Spleen (tissue), 11 donors: ENCODE data around the gene VAV2. TPM values are rescaled to one million over a fixed set of nuclear protein-coding genes. Genes with fewer than 3 reads are reported as not detected.
A peak's percentile ranks its signal among the peaks of the same experiment; 100 is the strongest.

Source experiments
- DNase-seq: peaks from one replicate; pipeline ENCODE4 v3.0.0-alpha.2; 2020
- H3K27ac ChIP-seq, 8 donors: fragments of 200-600 bp; sonication (generic) in 7 of 8; 1 replicate in 4 of 8; 2 replicates in 4 of 8; pipeline versions ENCODE4 v1.5.0 to v1.8.0; 2016 to 2021; ENCODE audit warnings: inconsistent platforms in 4 of 8, mild to moderate bottlenecking in 4 of 8, moderate library complexity in 1 of 8
- H3K27me3 ChIP-seq, 7 donors: fragments of 200-600 bp; sonication (generic) in 6 of 7; replicated peaks in 1 of 7; 1 replicate in 4 of 7; 2 replicates in 3 of 7; pipeline versions ENCODE4 v1.5.0 to v1.8.0; 2016 to 2021; ENCODE audit warnings: inconsistent platforms in 3 of 7, mild to moderate bottlenecking in 1 of 7
- H3K36me3 ChIP-seq, 6 donors: fragments of 200-600 bp; sonication (generic) in 5 of 6; 1 replicate in 4 of 6; 2 replicates in 2 of 6; pipeline versions ENCODE4 v1.5.0 to v1.8.0; 2016 to 2021; ENCODE audit warnings: inconsistent platforms in 2 of 6
- H3K4me1 ChIP-seq, 6 donors: fragments of 200-600 bp; sonication (generic) in 5 of 6; 1 replicate in 3 of 6; 2 replicates in 3 of 6; pipeline versions ENCODE4 v1.5.0 to v1.8.0; 2016 to 2021; ENCODE audit warnings: inconsistent platforms in 3 of 6
- H3K4me3 ChIP-seq, 8 donors: fragments of 200-600 bp; sonication (generic) in 7 of 8; 1 replicate in 4 of 8; 2 replicates in 4 of 8; pipeline versions ENCODE4 v1.5.0 to v1.8.0; 2016 to 2021; ENCODE audit warnings: inconsistent platforms in 4 of 8, mild to moderate bottlenecking in 4 of 8, moderate library complexity in 2 of 8
- H3K9me3 ChIP-seq, 8 donors: fragments of 200-600 bp; sonication (generic) in 7 of 8; 1 replicate in 4 of 8; 2 replicates in 4 of 8; pipeline versions ENCODE4 v1.5.0 to v1.8.0; 2016 to 2021; ENCODE audit warnings: inconsistent platforms in 4 of 8
- POLR2A ChIP-seq, 3 donors: fragments of 450-650 bp; IDR thresholded peaks; one replicate each; pipeline ENCODE4 v1.5.1; 2017; ENCODE audit warnings: antibody characterized with exemption in 3 of 3, mild to moderate bottlenecking in 1 of 3
- POLR2AphosphoS5 ChIP-seq, 3 donors: sonication (generic); formaldehyde crosslinking; IDR thresholded peaks; one replicate each; pipeline ENCODE4 v1.5.1; 2017; ENCODE audit warnings: antibody characterized with exemption in 3 of 3
- WGBS, 5 donors: extraction: QIAGEN DNeasy Blood & Tissue Kit in 3 of 5; methylation state at CpG; one replicate each; pipeline versions ENCODE4 v1.1.5 to v1.1.7; 2013 to 2018; 5-methylcytosine and 5-hydroxymethylcytosine counted together
- intact Hi-C: fragments of 100-400 bp; cut with DNase I; formaldehyde crosslinking; loops from one replicate; pipeline ENCODE4 v1.15.0; 2023; ENCODE audit warnings: low total_unique reads
- polyA plus RNA-seq, 3 donors: library from polyadenylated mRNA; stranded (reverse); fragments of 200-250 nt; gene quantifications; one replicate each; pipeline ENCODE4 v1.2.1, GENCODE V29; 2013
- total RNA-seq, 7 donors: library from RNA; depleted of rRNA in 3 of 7; stranded (reverse); fragments of >200 nt in 3 of 7; fragmentation: NEBNext Ultra II Directional in 4 of 7; extraction: Animal tissue kit (Norgen Biotek cat#: 25700) in 4 of 7; gene quantifications; one replicate each; pipeline versions ENCODE4 v1.1.0 to v1.2.1, GENCODE V29; 2016 to 2021
- TF ChIP-seq, protein P1 (sequence below), 11 experiments: fragments of 200-600 bp in 7 of 11; fragments of 450-650 bp in 4 of 11; sonication (generic) in 4 of 11; IDR thresholded peaks in 8 of 11; conservative IDR thresholded peaks in 3 of 11; 1 replicate in 7 of 11; 2 replicates in 4 of 11; pipeline versions ENCODE4 v1.4.0 to v1.8.0; 2016 to 2021; ENCODE audit warnings: antibody characterized with exemption in 11 of 11, inconsistent platforms in 4 of 11, mild to moderate bottlenecking in 1 of 11
- donor health status: healthy with polysubstance abuse.
- donor health status: DM: no; HTN: no; CAD: no; lungs with moderate emphysema.
- donor health status: DM: no; HTN: no; CAD: no.
- donor health status: Bipolar disorder and iron deficiency.
- donor health status: healthy.
- donor health status: DM: no; HTN: no; CAD: no.
- donor health status: DM: yes; HTN: yes; CAD: no.

Gene VAV2
- total and polyA plus RNA-seq, 10 donors, result 14.2 to 39.2 (median 23.3) TPM

DNA sequence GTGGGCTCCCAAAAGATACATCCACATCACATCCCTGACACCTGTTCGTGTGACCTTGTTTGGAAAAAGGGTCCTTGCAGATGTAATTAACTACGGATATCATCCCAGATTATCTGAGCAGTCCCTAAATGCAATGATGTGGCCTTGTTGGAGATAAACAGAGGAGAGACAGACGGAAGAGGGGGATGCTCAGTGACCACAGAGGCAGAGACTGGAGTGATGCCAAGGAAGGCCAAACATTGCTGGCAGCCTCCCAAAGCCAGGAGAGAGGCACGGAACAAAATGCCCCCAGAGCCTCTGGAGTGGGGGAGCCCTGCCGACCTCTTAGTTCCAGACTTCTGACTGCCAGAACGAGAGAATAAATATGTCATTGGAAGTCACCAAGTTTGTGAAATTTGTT lies 15.0 kb upstream of the VAV2 start:
- 23 to 59% (median 29%) methylated on average over 6 of the region's 6 CpGs for WGBS, 5 donors
- Histone ChIP-seq H3K9me3 (peaks cover 0 to 4% (median 0%) of the 10 kb centered on the region in 8 donors), H3K27ac (no peak overlapping the region), H3K4me3 (no peak overlapping the region), H3K36me3 (no peaks in the 10 kb centered on the region), H3K27me3 (peaks cover 0 to 52% (median 0%) of the 10 kb centered on the region in 7 donors), H3K4me1 (no peaks in the 10 kb centered on the region)
- intact Hi-C loops, result no loop called here
- TF ChIP-seq, protein P1, sequence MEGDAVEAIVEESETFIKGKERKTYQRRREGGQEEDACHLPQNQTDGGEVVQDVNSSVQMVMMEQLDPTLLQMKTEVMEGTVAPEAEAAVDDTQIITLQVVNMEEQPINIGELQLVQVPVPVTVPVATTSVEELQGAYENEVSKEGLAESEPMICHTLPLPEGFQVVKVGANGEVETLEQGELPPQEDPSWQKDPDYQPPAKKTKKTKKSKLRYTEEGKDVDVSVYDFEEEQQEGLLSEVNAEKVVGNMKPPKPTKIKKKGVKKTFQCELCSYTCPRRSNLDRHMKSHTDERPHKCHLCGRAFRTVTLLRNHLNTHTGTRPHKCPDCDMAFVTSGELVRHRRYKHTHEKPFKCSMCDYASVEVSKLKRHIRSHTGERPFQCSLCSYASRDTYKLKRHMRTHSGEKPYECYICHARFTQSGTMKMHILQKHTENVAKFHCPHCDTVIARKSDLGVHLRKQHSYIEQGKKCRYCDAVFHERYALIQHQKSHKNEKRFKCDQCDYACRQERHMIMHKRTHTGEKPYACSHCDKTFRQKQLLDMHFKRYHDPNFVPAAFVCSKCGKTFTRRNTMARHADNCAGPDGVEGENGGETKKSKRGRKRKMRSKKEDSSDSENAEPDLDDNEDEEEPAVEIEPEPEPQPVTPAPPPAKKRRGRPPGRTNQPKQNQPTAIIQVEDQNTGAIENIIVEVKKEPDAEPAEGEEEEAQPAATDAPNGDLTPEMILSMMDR (IDR thresholded peaks at IDR 0.05 in 8 of 11, conservative IDR thresholded peaks at IDR 0.05 in 3 of 11), result no peak
- TF ChIP-seq POLR2AphosphoS5 (IDR thresholded peaks at IDR 0.05), result no peak
- no peak for TF ChIP-seq POLR2A (IDR thresholded peaks at IDR 0.05)
- DNase-seq, result no peak

DNA sequence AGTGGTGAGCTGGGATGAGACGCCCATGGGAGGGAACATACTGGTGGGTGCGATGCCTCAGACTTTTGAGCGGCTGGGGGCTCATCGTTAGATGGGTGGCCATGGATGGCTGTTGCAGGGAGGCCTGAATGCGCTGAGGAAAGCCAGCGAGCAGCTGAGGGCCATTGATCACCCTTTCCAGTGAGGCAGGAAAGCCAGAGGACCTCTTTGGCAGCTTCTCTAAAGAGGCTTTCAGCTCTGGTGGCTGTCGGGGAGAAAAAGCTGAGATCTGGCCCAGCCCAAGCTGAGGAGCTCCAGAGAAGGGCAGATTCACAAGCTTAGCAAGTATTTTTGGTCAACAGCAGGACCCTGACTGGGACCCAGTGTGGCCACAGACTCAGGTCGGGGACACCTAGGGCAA lies 13.3 kb upstream of the VAV2 start:
- no peak for TF ChIP-seq POLR2AphosphoS5 (IDR thresholded peaks at IDR 0.05)
- TF ChIP-seq POLR2A (IDR thresholded peaks at IDR 0.05), result no peak
- TF ChIP-seq, protein P1 (IDR thresholded peaks at IDR 0.05 in 8 of 11, conservative IDR thresholded peaks at IDR 0.05 in 3 of 11), result no peak
- no peak overlapping the region for H3K4me3 ChIP-seq
- DNase-seq, result peak; percentile 41
- H3K36me3 ChIP-seq, result no peaks in the 10 kb centered on the region
- no peaks in the 10 kb centered on the region for H3K4me1 ChIP-seq
- H3K9me3 ChIP-seq, result no peaks in the 10 kb centered on the region
- WGBS, 5 donors, result 85 to 95% (median 90%) methylated on average over 8 of the region's 8 CpGs
- peaks cover 0 to 52% (median 0%) of the 10 kb centered on the region in 7 donors for H3K27me3 ChIP-seq
- intact Hi-C loops, result no loop called here
- no peak overlapping the region for H3K27ac ChIP-seq

DNA sequence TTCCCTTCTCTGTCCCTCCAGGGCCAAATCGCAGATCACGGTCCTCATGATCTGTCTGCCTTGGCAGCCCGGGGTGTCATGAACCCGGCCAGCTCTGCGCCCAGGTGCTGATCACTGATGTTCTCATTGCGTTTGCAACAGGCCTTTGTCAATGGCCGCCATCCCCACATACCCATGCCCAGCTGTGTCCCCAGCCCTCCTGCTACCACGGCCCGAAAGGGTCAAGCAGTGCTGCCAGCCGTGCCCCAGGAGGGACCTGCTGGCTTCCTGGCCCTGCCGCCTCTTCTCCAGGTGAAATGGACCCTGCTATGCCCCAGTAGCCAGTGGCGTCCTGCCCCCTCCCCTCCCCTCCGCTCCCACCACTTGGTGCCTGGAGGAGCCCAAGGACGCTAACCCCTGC lies 12.8 kb upstream of the VAV2 start:
- peak; percentile 32 for DNase-seq
- intact Hi-C loops, result no loop called here
- H3K36me3 ChIP-seq, result no peaks in the 10 kb centered on the region
- no peaks in the 10 kb centered on the region for H3K9me3 ChIP-seq
- 80 to 93% (median 84%) methylated on average over 12 to 14 of the region's 14 CpGs for WGBS, 5 donors
- no peak overlapping the region for H3K4me3 ChIP-seq
- TF ChIP-seq POLR2AphosphoS5 (IDR thresholded peaks at IDR 0.05), result no peak
- TF ChIP-seq, protein P1 (IDR thresholded peaks at IDR 0.05 in 8 of 11, conservative IDR thresholded peaks at IDR 0.05 in 3 of 11), result no peak
- no peak for TF ChIP-seq POLR2A (IDR thresholded peaks at IDR 0.05)
- peaks cover 0 to 52% (median 0%) of the 10 kb centered on the region in 7 donors for H3K27me3 ChIP-seq
- H3K27ac ChIP-seq, result no peak overlapping the region
- no peaks in the 10 kb centered on the region for H3K4me1 ChIP-seq

DNA sequence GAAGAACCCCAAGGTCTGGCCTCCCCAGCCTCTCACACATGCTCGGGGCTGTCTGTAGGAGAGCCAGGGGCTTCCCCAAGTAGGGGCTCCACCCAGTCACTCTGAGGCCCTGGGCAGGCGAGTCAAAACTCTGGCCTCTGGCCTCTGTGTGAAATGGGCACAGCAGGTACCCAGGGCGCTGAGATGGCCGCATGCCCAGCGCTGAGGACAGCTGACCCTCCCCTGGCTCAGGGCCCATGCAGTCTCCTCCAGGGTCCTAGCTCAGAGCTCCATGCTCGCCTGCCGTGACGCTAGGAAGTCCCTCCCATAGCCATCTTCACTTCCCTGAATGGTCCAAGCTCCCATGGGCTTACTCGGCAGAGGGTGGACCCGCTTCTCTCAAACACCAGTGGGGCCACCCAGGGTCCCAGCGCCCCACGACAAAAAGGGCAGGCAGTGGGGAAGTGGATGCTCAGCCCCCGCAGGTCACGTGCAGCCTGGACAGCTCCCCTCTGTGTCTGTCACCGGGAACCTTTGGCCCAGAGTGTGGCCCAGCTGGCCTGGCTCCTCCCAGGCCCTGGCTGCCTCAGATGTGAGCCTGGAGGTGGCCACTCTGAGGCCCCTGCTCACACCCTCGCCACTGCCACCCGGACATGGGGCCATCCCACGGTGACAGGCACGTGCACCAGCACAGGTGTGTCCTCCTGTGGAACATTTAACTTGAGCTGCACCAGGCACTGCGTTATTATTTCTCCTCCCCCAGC lies 12.2 kb upstream of the VAV2 start:
- Histone ChIP-seq H3K4me3 (no peak overlapping the region), H3K4me1 (no peaks in the 10 kb centered on the region), H3K36me3 (no peaks in the 10 kb centered on the region), H3K27ac (no peak overlapping the region), H3K27me3 (peaks cover 0 to 52% (median 0%) of the 10 kb centered on the region in 7 donors), H3K9me3 (no peaks in the 10 kb centered on the region)
- no peak for TF ChIP-seq POLR2AphosphoS5 (IDR thresholded peaks at IDR 0.05)
- no peak for TF ChIP-seq POLR2A (IDR thresholded peaks at IDR 0.05)
- TF ChIP-seq, protein P1 (IDR thresholded peaks at IDR 0.05 in 8 of 11, conservative IDR thresholded peaks at IDR 0.05 in 3 of 11), result no peak
- 66 to 84% (median 74%) methylated on average over 11 to 20 of the region's 20 CpGs for WGBS, 5 donors
- DNase-seq, result no peak
- intact Hi-C loops, result no loop called here
